HUDEP-2 (cell line): ENCODE measurements around the gene WBP4.
"Not testable (repeated sequence)": the region's sequence is repeated elsewhere in the genome, so short reads cannot be mapped to it uniquely, and the experiment has no call there.

Source experiments
- DNase-seq, 76 experiments: peaks; one replicate each; lab custom pipeline; 2025; ENCODE audit not compliant: unreplicated experiment in 76 of 76; lab: John Stamatoyannopoulos, UW

The WBP4 gene

GRCh38 chr13:41042419-41042818 is 18.9 kb upstream of the WBP4 start:
- not testable (repeated sequence) for DNase-seq

DNA sequence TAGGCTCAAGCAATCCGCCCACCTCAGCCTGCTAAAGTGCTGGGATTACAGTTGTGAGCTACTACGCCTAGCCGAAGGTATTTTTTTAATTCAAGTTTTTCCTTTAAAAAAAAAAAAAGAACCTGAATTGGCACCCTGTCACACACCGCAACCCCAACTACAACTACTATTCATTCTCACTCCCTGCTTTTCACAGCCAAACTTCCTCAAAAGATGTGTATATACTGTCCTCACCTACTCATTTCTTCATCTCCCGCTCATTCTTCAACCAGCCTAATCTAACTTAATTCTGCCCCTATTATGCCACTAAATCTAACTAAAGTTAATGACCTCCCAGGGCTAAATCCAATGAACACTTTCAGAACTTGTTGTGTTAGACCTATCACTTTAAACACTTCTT is 12.7 kb upstream of the WBP4 start:
- DNase-seq = no peak

DNA sequence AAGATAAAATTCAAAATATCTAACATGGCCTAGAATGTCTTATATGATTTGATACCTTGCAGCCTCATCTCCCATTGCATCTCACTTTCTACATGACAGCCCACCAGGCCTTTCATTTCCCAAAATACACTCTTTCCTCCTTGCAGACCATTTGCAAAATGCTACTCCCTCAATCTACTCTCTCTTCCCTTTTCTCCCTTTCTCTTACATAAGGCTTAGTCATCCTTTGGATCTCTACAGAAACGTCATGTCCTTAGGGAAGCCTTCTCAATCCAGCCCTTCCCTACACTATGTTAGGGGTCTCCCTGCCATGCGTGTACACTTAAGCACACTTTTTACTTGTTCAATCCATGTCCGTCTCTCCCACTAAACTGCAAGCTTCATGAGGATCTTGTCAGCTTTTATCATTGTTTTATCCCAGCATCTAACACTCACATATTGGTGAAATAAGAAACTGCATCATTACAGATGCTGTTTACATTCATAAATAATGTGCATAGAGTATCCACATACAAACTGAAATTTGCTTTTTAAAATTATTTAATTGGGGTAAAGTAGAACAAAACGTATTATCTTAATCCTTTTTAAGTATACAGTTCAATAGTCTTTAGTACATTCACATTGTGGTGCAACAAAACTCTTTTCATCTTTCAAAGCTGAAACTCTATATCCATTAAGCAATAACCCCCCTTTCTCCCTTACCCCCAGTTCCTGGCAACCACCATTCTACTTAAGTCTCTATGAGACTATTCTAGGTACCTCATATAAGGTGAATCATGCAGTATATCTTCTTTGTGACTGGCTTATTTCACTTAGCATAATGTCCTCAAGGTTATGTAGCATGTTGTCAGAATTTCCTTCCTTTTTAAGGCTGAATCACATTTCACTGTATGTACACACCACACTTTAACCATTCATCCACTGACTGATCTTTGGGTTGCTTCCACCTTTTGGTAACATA is 11.5 kb upstream of the WBP4 start:
- DNase-seq = no peak

- no peak for DNase-seq
These were observed 8.9 kb upstream of the WBP4 start for GRCh38 chr13:41052441-41052840.

DNA sequence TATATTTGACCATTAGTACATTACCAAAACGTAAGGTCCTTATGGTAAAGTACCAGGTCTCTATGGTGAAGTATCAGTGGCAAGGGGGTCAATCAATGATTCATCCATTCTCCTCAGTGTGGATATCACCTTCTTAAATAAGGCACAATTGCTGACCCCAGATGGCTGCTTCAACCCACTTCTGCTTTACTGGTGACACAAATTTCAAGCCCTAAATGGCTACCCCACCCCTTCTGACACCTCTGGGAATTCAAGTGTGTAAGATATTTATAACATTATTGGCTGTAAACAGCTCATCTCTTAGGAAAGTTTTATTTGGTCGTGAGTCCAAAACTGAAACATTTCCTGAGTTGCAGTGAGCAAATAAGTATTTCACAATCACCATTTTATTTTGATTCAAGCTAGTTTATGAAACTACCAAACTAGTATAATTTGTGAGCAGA is 7.9 kb upstream of the WBP4 start:
- DNase-seq = peak in 1 of 76 experiments; percentile 12

DNA sequence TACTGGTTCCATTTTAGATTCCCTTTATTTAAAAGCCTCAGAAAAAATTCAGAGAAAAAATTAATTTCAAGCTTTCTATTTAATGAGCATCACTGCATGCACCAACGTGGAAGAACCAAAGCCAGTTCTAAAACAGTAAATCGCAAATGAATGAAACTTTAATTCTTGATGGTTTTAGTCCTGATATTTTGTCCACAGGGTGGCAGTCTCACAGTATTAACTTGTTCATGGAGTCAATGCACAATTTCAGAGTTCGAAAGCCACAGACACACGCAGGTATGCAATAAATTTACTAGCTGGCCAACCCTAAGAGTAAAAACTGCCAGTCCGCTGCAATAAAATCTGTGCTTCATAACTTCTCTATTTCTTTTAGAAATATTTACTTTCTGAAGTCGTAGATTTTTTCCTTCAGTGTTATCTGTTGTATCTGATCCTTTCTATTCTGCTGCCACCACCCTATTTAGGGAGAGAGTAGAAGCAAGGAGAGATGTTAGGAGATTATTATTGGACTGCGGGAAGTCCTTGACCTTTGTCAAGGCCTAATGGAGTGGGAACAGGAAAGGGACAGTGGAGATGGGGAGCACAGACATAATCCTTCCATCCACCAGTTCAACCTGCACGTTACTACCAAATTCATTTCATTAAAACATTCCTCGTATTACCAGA is 7.0 kb upstream of the WBP4 start:
- DNase-seq = peak in 31 of 76 experiments; percentile 4 to 53 (median 27)

GRCh38 chr13:41054919-41055619 is 6.2 kb upstream of the WBP4 start:
- DNase-seq = peak in 6 of 76 experiments; percentile 6 to 24 (median 14)

DNA sequence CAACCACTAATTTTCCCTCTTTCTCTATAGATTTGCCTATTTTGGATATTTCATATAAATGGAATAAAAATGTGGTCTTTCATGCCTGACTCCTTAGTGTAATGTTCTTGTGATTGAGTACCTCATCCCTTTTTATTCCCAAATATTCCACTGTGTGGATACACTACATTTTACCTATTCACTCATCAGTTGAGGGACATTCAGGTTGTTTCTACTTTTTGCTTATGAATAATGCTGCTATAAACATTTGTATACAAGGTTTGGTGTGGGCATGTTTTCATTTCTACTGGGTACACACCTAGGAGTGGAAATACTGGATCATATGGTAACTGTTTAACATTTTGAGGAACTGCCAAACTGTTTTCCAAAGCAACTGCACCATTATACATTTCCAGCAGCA is 5.1 kb upstream of the WBP4 start:
- DNase-seq = peak in 1 of 76 experiments; percentile 11

DNA sequence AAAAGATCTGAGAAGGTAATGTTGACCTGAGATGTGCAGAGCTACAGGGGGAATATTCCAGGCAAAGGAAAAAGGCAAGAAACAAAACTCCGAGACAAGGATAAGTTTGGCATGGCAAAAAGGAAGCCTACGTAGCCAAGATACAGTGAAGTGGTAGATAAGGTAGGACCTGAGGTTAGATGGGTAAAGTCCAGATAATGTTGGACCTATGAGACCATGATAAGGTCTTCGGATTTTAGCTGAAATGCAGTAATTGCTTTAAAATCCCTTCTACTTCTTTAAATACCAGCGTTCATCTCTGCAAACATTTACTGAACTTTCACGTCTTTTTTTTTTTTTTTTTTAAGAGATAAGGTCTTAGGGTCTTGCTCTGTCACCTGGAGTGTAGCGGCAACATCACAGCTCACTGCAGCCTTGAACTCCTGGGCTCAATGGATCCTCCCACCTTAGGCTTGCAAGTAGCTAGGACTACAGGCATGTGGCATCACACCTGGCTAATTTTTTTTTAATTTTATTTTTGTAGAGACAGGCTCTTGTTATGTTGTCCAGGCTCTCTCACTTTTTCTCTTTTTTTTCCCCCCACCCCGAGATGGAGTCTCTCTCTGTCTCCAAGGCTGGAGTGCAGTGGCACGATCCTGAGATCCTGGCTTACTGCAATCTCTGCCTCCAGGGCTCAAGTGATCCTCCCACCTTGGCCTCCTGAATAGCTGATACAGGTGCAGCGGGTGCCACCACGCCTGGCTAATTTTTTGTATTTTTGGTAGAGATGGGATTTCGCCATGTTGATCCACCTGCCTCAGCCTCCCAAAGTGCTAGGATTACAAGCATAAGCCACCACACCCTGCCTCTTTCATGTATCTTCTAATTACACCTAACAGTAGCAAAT is 4.2 kb upstream of the WBP4 start:
- DNase-seq = peak in 1 of 76 experiments; percentile 4

GRCh38 chr13:41058295-41059070 is 2.8 kb upstream of the WBP4 start:
- DNase-seq = no peak

- peak in 2 of 76 experiments; percentile 14 to 36 for DNase-seq
These were observed 1.7 kb upstream of the WBP4 start for GRCh38 chr13:41059456-41060081.

DNA sequence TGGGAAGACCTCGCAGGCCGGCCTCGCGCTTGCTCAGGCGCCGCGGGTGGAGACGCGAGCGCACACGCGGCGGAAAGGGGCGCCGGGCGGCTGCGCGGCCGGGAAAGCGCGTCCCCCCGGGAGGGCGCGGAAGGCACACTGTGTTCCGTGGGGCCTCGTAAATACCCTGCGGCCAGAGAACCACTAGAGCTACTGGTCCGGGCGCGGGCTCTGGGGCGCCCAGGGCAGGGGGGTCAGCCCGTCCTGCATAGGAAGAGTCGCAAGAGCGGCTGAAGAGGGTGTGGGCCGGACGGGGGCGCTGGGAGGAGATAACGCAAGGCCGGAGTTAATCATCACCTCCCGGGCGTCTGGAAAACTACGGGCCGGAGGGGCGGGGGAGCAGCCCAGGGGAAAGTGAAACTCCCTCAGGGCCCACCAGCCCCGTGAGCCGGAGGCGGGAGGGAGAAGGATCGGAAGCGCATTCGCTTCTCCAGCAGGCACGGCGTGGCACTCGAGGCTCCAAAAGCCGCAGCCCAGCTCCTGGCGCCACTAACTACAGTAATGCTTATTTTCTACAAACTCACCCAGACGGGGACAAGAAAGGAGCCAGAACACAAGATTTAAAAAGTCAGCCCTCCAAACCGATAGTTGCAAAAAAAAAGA is 1.1 kb upstream of the WBP4 start:
- peak in 75 of 76 experiments; percentile 23 to 87 (median 81) for DNase-seq

DNA sequence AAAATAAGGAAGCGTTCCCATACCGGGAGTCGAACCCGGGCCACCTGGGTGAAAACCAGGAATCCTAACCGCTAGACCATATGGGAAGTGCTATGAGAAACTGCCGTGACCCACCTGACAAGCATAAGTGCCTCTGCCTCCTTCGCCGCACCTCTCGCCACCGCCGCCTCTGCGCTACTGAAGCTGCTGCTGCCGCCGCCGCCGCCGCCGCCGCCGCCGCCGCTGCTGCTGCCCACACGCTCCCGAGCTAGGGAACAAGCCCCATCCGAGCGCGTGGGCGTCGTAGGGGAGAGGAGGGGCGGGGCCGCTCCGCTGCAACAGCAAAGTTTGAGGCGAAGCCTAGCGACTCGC is 610 bp upstream of the WBP4 start:
- DNase-seq = peak in 74 of 76 experiments; percentile 39 to 95 (median 76)

DNA sequence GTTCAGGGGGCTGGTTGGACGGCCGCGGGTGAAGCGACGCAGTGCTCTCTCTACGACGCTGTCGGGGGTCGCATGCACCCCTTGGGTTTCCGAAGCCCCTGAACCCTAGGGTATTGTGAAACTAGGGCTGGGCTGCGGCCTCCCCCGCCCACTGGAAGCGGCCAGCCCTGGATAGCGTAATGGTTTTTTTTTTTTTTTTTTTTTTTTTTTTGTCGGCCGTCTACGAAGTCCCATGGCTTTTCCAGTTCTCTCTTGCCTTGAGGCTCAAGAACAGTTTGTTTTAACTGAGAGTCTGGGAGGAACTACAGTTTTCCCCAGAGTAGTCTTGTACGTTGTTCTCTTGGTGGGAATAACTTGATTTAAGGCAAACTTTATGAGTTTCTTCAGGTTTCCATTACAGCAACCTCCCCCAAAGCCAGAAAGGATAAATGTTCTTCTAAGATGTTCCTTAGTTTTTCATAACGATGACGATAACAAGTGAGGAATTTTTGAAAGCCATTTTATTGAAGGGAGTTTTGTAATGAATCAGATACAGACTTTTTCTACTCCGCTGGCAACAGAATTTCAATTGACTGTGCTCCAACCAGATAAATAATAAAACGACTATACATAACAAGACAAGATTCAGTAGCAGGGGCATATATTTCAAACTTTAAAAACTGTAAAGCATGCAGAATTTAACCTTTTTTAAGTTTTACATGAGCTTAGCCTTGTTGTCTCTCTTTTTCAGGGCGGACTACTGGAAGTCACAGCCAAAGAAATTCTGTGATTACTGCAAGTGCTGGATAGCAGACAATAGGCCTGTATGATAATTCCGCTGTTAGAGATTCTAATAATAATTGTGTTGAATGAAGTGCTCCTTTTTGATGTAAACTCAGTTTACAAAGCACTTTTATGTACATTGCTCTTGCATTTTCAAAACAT is 867 bp downstream of the WBP4 start:
- peak in 29 of 76 experiments; percentile 29 to 76 (median 59) for DNase-seq

DNA sequence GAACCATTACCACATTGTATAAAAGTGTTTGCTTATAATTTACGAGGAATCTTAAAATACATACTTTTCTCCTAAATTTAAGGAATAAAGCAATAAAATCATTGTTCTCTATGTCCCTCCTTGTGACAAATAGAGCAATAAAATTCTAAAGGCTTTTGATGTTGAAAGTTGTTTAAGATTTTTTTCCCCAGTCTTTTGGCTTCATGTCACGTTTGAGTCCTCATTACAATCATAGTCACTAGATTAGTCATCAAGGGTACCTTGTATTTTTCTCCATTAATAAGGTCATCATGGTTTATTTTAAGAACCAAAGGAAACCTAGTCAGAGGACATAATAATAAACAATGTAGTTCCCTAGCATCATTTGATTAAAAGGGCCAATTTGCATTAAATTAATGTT is 3.2 kb downstream of the WBP4 start:
- no peak for DNase-seq

- DNase-seq = peak in 9 of 76 experiments; percentile 4 to 42 (median 17)
These were observed 3.8 kb downstream of the WBP4 start for GRCh38 chr13:41065078-41065477.

DNA sequence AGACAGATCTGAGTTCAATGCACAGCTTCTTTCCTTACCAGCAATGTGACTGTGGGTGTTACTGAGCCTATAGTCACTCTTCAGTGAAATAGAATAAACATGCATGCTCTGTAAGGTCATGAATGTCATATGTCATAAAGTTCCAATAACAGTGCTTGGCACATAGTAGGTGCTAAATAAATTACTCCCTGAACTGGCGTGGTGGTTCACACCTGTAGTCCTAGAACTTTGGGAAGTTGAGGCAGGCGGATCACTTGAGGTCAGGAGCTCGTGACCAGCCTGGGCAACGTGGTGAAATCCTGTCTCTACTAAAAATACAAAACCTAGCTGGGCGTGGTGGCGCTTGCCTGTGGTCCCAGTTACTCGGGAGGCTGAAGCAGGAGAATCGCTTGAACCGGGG is 13.2 kb downstream of the WBP4 start:
- DNase-seq = no peak
